HG03378 (cell line): ENCODE results near the gene CABS1.

Experiments used
- ATAC-seq: cut with Tn5 transposase; IDR thresholded peaks from one replicate; pipeline ENCODE4 v1.9.1; 2021; ENCODE audit warnings: mild to moderate bottlenecking, moderate library complexity; ENCODE audit not compliant: unreplicated experiment

The CABS1 gene

DNA sequence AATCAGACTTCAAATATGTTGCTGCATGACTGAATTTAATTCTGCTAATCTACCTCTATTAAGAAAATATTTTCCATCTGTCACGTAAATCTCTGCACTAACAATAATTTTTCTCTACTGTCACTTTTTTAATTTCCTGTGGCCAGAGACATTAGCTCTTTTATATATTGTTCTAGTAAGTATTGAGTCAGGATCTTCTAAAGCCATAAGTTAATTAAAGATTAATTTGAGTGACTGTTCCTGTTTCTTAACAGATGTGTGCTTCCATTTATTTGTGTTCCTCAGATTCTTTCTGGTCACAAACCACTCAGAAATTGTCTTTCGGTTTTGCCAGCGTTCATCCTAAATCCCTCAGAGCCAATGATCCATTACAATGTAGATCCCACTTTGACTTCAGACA, 45.8 kb downstream of the CABS1 start:
- no peak for ATAC-seq

DNA sequence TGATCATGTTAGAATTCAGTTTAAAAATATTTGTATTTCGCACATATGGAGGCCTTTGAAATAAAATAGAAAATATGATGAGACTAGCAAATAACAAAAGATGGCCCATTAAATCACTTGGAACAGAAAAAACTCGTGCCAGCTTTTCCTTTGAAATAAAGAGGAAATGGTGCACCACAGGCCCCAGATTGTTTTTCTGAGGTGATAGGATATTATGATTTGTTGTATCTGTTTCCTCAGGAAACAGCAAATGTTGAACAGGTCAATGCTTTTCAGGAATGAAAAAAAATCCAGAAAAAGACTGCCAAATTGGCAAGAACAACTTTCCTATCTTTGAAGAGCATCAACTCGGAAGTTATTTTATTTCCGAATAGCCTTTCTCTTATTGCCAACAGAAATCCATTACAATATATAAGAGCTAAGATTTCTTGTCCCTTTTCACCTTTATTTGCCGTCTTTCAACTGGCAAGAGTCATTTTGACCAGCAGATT, 48.0 kb downstream of the CABS1 start, which contains the start of gene SMR3B:
Gene SMR3B (plus strand): TSS at position 441 of the 491 bp plus-strand sequence. CDS start 1,380 bp downstream, outside the sequence.
- ATAC-seq = no peak
